Measurements from ENCODE around the gene CDH6.

CDH6 gene

GRCh38 chr5:31186672-31187267 lies 6.7 kb upstream of the CDH6 start:
- H3K4me3 ChIP-seq (ENCODE audit: low read length), result no peak overlapping the region
- no peak for TF ChIP-seq ZNF274 (IDR thresholded peaks at IDR 0.05; ENCODE audit: low read depth, low read length)

- TF ChIP-seq ZNF274 (IDR thresholded peaks at IDR 0.05; ENCODE audit: low read depth, low read length), result no peak
- no peak overlapping the region for H3K4me3 ChIP-seq (ENCODE audit: low read length)
Measured at GRCh38 chr5:31187591-31187990, 5.9 kb upstream of the CDH6 start.

GRCh38 chr5:31192442-31192841 lies 1.0 kb upstream of the CDH6 start:
- no peak for TF ChIP-seq ZNF274 (IDR thresholded peaks at IDR 0.05; ENCODE audit: low read depth, low read length)
- H3K4me3 ChIP-seq (ENCODE audit: low read length), result no peak overlapping the region

- TF ChIP-seq ZNF274 (IDR thresholded peaks at IDR 0.05; ENCODE audit: low read depth, low read length), result no peak
- H3K4me3 ChIP-seq (ENCODE audit: low read length), result no peak overlapping the region
Measured at GRCh38 chr5:31193116-31193515, 370 bp upstream of the CDH6 start.

GRCh38 chr5:31194468-31194813 lies 955 bp downstream of the CDH6 start:
- no peak overlapping the region for H3K4me3 ChIP-seq (ENCODE audit: low read length)

GRCh38 chr5:31194892-31195555 lies 1.5 kb downstream of the CDH6 start:
- TF ChIP-seq ZNF274 (IDR thresholded peaks at IDR 0.05; ENCODE audit: low read depth, low read length), result no peak
- H3K4me3 ChIP-seq (ENCODE audit: low read length), result no peak overlapping the region

More at GRCh38 chr5:31194468-31194813, 955 bp downstream of the CDH6 start:
- no peak for TF ChIP-seq ZNF274 (IDR thresholded peaks at IDR 0.05; ENCODE audit: low read depth, low read length)

GRCh38 chr5:31196309-31196708 lies 2.8 kb downstream of the CDH6 start:
- no peak overlapping the region for H3K4me3 ChIP-seq (ENCODE audit: low read length)
- no peak for TF ChIP-seq ZNF274 (IDR thresholded peaks at IDR 0.05; ENCODE audit: low read depth, low read length)

- no peak for TF ChIP-seq ZNF274 (IDR thresholded peaks at IDR 0.05; ENCODE audit: low read depth, low read length)
- no peak overlapping the region for H3K4me3 ChIP-seq (ENCODE audit: low read length)
Measured at GRCh38 chr5:31197183-31197582, 3.7 kb downstream of the CDH6 start.

GRCh38 chr5:31204958-31205357 lies 11.5 kb downstream of the CDH6 start:
- no peak for TF ChIP-seq ZNF274 (IDR thresholded peaks at IDR 0.05; ENCODE audit: low read depth, low read length)

GRCh38 chr5:31208043-31208442 lies 14.6 kb downstream of the CDH6 start:
- TF ChIP-seq ZNF274 (IDR thresholded peaks at IDR 0.05; ENCODE audit: low read depth, low read length), result no peak
- H3K4me3 ChIP-seq (ENCODE audit: low read length), result no peak overlapping the region

More at GRCh38 chr5:31204958-31205357, 11.5 kb downstream of the CDH6 start:
- H3K4me3 ChIP-seq (ENCODE audit: low read length), result no peak overlapping the region

- no peak overlapping the region for H3K4me3 ChIP-seq (ENCODE audit: low read length)
- TF ChIP-seq ZNF274 (IDR thresholded peaks at IDR 0.05; ENCODE audit: low read depth, low read length), result no peak
Measured at GRCh38 chr5:31209334-31209733, 15.8 kb downstream of the CDH6 start.

GRCh38 chr5:31211098-31211497 lies 17.6 kb downstream of the CDH6 start:
- no peak for TF ChIP-seq ZNF274 (IDR thresholded peaks at IDR 0.05; ENCODE audit: low read depth, low read length)

GRCh38 chr5:31213257-31213656 lies 19.8 kb downstream of the CDH6 start:
- no peak overlapping the region for H3K4me3 ChIP-seq (ENCODE audit: low read length)
- no peak for TF ChIP-seq ZNF274 (IDR thresholded peaks at IDR 0.05; ENCODE audit: low read depth, low read length)

More at GRCh38 chr5:31211098-31211497, 17.6 kb downstream of the CDH6 start:
- no peak overlapping the region for H3K4me3 ChIP-seq (ENCODE audit: low read length)

GRCh38 chr5:31213705-31214121 lies 20.2 kb downstream of the CDH6 start:
- TF ChIP-seq ZNF274 (IDR thresholded peaks at IDR 0.05; ENCODE audit: low read depth, low read length), result no peak
- H3K4me3 ChIP-seq (ENCODE audit: low read length), result no peak overlapping the region

- no peak overlapping the region for H3K4me3 ChIP-seq (ENCODE audit: low read length)
- TF ChIP-seq ZNF274 (IDR thresholded peaks at IDR 0.05; ENCODE audit: low read depth, low read length), result no peak
Measured at GRCh38 chr5:31214229-31214628, 20.7 kb downstream of the CDH6 start.

- H3K4me3 ChIP-seq (ENCODE audit: low read length), result no peak overlapping the region
Measured at GRCh38 chr5:31215236-31215635, 21.8 kb downstream of the CDH6 start.

More at GRCh38 chr5:31215236-31215635, 21.8 kb downstream of the CDH6 start:
- TF ChIP-seq ZNF274 (IDR thresholded peaks at IDR 0.05; ENCODE audit: low read depth, low read length), result no peak
